CD4-positive, CD25-positive, alpha-beta regulatory T cell (primary cell): Measurements from ENCODE around the gene DNAJC6. TPM values are rescaled to one million over a fixed set of nuclear protein-coding genes. Genes with fewer than 3 reads are reported as not detected.

Source experiments
- ATAC-seq, 2 donors: fragments of 150-1000 bp; cut with Tn5 transposase; one replicate each; pipeline ENCODE4 v1.10.0; 2021; ENCODE audit warnings: low read depth in 2 of 2, moderate number of reproducible peaks in 2 of 2, moderate library complexity in 1 of 2
- DNase-seq, 3 donors: peaks; one replicate each; pipeline versions ENCODE4 v3.0.0 to v3.0.0-alpha.2; 2012 to 2022; ENCODE audit warnings: mixed read lengths in 1 of 3
- H3K27ac ChIP-seq: one replicate; pipeline ENCODE4 v1.7.0; 2013; ENCODE audit warnings: mild to moderate bottlenecking, low read length; ENCODE audit not compliant: insufficient read depth, poor library complexity, severe bottlenecking
- H3K27me3 ChIP-seq: one replicate; pipeline ENCODE4 v1.7.0; 2013; ENCODE audit warnings: low read length; ENCODE audit not compliant: control insufficient read depth, insufficient read depth
- H3K36me3 ChIP-seq: one replicate; pipeline ENCODE4 v1.7.0; 2013; ENCODE audit warnings: mild to moderate bottlenecking, low read length, moderate library complexity; ENCODE audit not compliant: control insufficient read depth, insufficient read depth
- H3K4me1 ChIP-seq: 2 replicates; pipeline ENCODE4 v1.7.0; 2013; ENCODE audit warnings: mild to moderate bottlenecking, low read length; ENCODE audit not compliant: insufficient read depth, control insufficient read depth, poor library complexity, severe bottlenecking
- H3K4me3 ChIP-seq: one replicate; pipeline ENCODE4 v1.7.0; 2013; ENCODE audit warnings: low read depth, mild to moderate bottlenecking, low read length, moderate library complexity
- H3K9me3 ChIP-seq, 2 experiments: 1 replicate in 1 of 2; 2 replicates in 1 of 2; pipeline ENCODE4 v1.7.0; 2013; ENCODE audit warnings: low read length in 2 of 2, mild to moderate bottlenecking in 1 of 2, moderate library complexity in 1 of 2; ENCODE audit not compliant: control insufficient read depth in 2 of 2
- H3K27ac Mint-ChIP-seq, 3 donors: one replicate each; pipeline ENCODE4 v1.8.0; 2020 to 2022; ENCODE audit warnings: mild to moderate bottlenecking in 3 of 3, mixed read lengths in 3 of 3, moderate library complexity in 2 of 3
- H3K27me3 Mint-ChIP-seq: one replicate; pipeline ENCODE4 v1.8.0; 2022; ENCODE audit warnings: mild to moderate bottlenecking, mixed read lengths
- H3K36me3 Mint-ChIP-seq: one replicate; pipeline ENCODE4 v1.8.0; 2020; ENCODE audit warnings: mixed read lengths
- H3K4me1 Mint-ChIP-seq, 4 donors: one replicate each; pipeline ENCODE4 v1.8.0; 2020 to 2022; ENCODE audit warnings: mixed read lengths in 4 of 4, mild to moderate bottlenecking in 1 of 4
- H3K4me3 Mint-ChIP-seq, 4 donors: one replicate each; pipeline ENCODE4 v1.8.0; 2020 to 2022; ENCODE audit warnings: mild to moderate bottlenecking in 4 of 4, mixed read lengths in 4 of 4, moderate library complexity in 3 of 4
- H3K9me3 Mint-ChIP-seq, 7 donors: one replicate each; pipeline ENCODE4 v1.8.0; 2020 to 2022; ENCODE audit warnings: mixed read lengths in 7 of 7, mild to moderate bottlenecking in 3 of 7, moderate library complexity in 2 of 7
- polyA plus RNA-seq, 4 donors: library from polyadenylated mRNA; unstranded; fragments of 300-500 nt; fragmentation: Illumina TruSeq; gene quantifications; one replicate each; pipeline ENCODE4 v1.2.3, GENCODE V29; 2021
- total RNA-seq: library from RNA; stranded (reverse); gene quantifications from one replicate; pipeline ENCODE4 v1.2.3, GENCODE V29; 2022

DNAJC6 gene
- total and polyA plus RNA-seq, 5 donors from 2014 or later = 0.07 to 1.9 (median 0.82) TPM; not detected in 1

GRCh38 chr1:65412984-65413375 is 103.6 kb downstream of the DNAJC6 start:
- Mint-ChIP-seq H3K36me3 (no peaks in the 10 kb centered on the region), H3K27me3 (peaks cover 18% of the 10 kb centered on the region), H3K4me1 (no peaks in the 10 kb centered on the region), H3K4me3 (no peak overlapping the region), H3K9me3 (peaks cover 0 to 3% (median 0%) of the 10 kb centered on the region in 7 donors), H3K27ac (no peak overlapping the region)
- H3K36me3 ChIP-seq = no peaks in the 10 kb centered on the region
- no peak overlapping the region for H3K27ac ChIP-seq
- no peaks in the 10 kb centered on the region for H3K9me3 ChIP-seq
- no peak overlapping the region for H3K4me3 ChIP-seq
- ATAC-seq (no peak), DNase-seq (no peak)
- H3K27me3 ChIP-seq = peaks cover 13% of the 10 kb centered on the region
- no peaks in the 10 kb centered on the region for H3K4me1 ChIP-seq

GRCh38 chr1:65414538-65414937 is 105.2 kb downstream of the DNAJC6 start:
- DNase-seq (no peak), ATAC-seq (no peak)
- H3K4me1 Mint-ChIP-seq = peaks cover 1 to 10% (median 8%) of the 10 kb centered on the region in 4 donors
- no peaks in the 10 kb centered on the region for H3K36me3 ChIP-seq
- peaks cover 18% of the 10 kb centered on the region for H3K27me3 Mint-ChIP-seq
- H3K27me3 ChIP-seq = peaks cover 9% of the 10 kb centered on the region
- H3K27ac Mint-ChIP-seq = no peak overlapping the region
- H3K36me3 Mint-ChIP-seq = no peaks in the 10 kb centered on the region
- no peak overlapping the region for H3K4me3 ChIP-seq
- H3K4me1 ChIP-seq = peaks cover 2% of the 10 kb centered on the region
- no peak overlapping the region for H3K4me3 Mint-ChIP-seq
- H3K9me3 Mint-ChIP-seq = peaks cover 0 to 3% (median 0%) of the 10 kb centered on the region in 7 donors
- H3K9me3 ChIP-seq = no peaks in the 10 kb centered on the region
- H3K27ac ChIP-seq = no peak overlapping the region

- H3K4me3 Mint-ChIP-seq = no peak overlapping the region
- no peaks in the 10 kb centered on the region for H3K36me3 ChIP-seq
- no peak overlapping the region for H3K4me3 ChIP-seq
- peaks cover 11% of the 10 kb centered on the region for H3K4me1 ChIP-seq
- H3K27ac Mint-ChIP-seq = no peak overlapping the region
- ATAC-seq (no peak), DNase-seq (no peak)
- H3K9me3 Mint-ChIP-seq = peaks cover 0 to 3% (median 0%) of the 10 kb centered on the region in 7 donors
- peaks cover 5% of the 10 kb centered on the region for H3K27me3 ChIP-seq
- no peak overlapping the region for H3K27ac ChIP-seq
- peaks cover 7% of the 10 kb centered on the region for H3K27me3 Mint-ChIP-seq
- H3K4me1 Mint-ChIP-seq = peaks cover 4 to 18% (median 11%) of the 10 kb centered on the region in 4 donors
- H3K9me3 ChIP-seq = no peaks in the 10 kb centered on the region
- H3K36me3 Mint-ChIP-seq = no peaks in the 10 kb centered on the region
These were observed 107.4 kb downstream of the DNAJC6 start for GRCh38 chr1:65416767-65417166.

- no peak overlapping the region for H3K27ac Mint-ChIP-seq
- no peak overlapping the region for H3K4me3 ChIP-seq
- no peaks in the 10 kb centered on the region for H3K36me3 Mint-ChIP-seq
- no peaks in the 10 kb centered on the region for H3K27me3 Mint-ChIP-seq
- H3K4me1 Mint-ChIP-seq = peaks cover 4 to 18% (median 11%) of the 10 kb centered on the region in 4 donors
- peak overlapping the region in 1 of 4 donors; percentile 27 for H3K4me3 Mint-ChIP-seq
- no peaks in the 10 kb centered on the region for H3K9me3 Mint-ChIP-seq
- peaks cover 20% of the 10 kb centered on the region for H3K4me1 ChIP-seq
- peaks cover 3% of the 10 kb centered on the region for H3K27me3 ChIP-seq
- no peaks in the 10 kb centered on the region for H3K36me3 ChIP-seq
- no peak for DNase-seq
- no peak overlapping the region for H3K27ac ChIP-seq
- ATAC-seq = no peak
- no peaks in the 10 kb centered on the region for H3K9me3 ChIP-seq
These were observed 108.4 kb downstream of the DNAJC6 start for GRCh38 chr1:65417729-65418128.

- no peaks in the 10 kb centered on the region for H3K9me3 Mint-ChIP-seq
These were observed 109.3 kb downstream of the DNAJC6 start for GRCh38 chr1:65418522-65419185.

GRCh38 chr1:65419681-65420589 is 110.6 kb downstream of the DNAJC6 start:
- ATAC-seq = peak; percentile 91 to 92
- Mint-ChIP-seq H3K27ac (peak overlapping the region; percentile 93 to 98 (median 96)), H3K4me1 (peaks cover 15 to 24% (median 16%) of the 10 kb centered on the region in 4 donors), H3K36me3 (no peaks in the 10 kb centered on the region), H3K9me3 (no peaks in the 10 kb centered on the region), H3K4me3 (no peak overlapping the region), H3K27me3 (no peaks in the 10 kb centered on the region)
- peak; percentile 98 for DNase-seq
- no peaks in the 10 kb centered on the region for H3K9me3 ChIP-seq
- H3K4me3 ChIP-seq = peak overlapping the region; percentile 86
- H3K4me1 ChIP-seq = peaks cover 20% of the 10 kb centered on the region
- H3K27ac ChIP-seq = peak overlapping the region; percentile 80
- no peaks in the 10 kb centered on the region for H3K36me3 ChIP-seq
- H3K27me3 ChIP-seq = peaks cover 3% of the 10 kb centered on the region

More at GRCh38 chr1:65418522-65419185, 109.3 kb downstream of the DNAJC6 start:
- Histone ChIP-seq H3K9me3 (no peaks in the 10 kb centered on the region), H3K27ac (peak overlapping the region; percentile 80), H3K27me3 (peaks cover 3% of the 10 kb centered on the region), H3K36me3 (no peaks in the 10 kb centered on the region), H3K4me3 (peak overlapping the region; percentile 86), H3K4me1 (peaks cover 20% of the 10 kb centered on the region)
- Mint-ChIP-seq H3K27ac (peak overlapping the region in 2 of 3 donors; percentile 21 to 93), H3K4me3 (no peak overlapping the region), H3K36me3 (no peaks in the 10 kb centered on the region), H3K4me1 (peaks cover 5 to 18% (median 12%) of the 10 kb centered on the region in 4 donors), H3K27me3 (no peaks in the 10 kb centered on the region)
- ATAC-seq (no peak), DNase-seq (no peak)

GRCh38 chr1:65420590-65421350 is 111.4 kb downstream of the DNAJC6 start, which contains the start of the genes LEPR and LEPROT:
Gene LEPR (plus strand): TSS chr1:65420668. CDS start chr1:65565566, 144,898 bp downstream.
Gene LEPROT (plus strand): TSS chr1:65420668. CDS start chr1:65420725, 57 bp downstream.
- Histone ChIP-seq H3K9me3 (no peaks in the 10 kb centered on the region), H3K4me1 (peaks cover 20% of the 10 kb centered on the region), H3K4me3 (peak within 1 kb of the TSS; percentile 86), H3K27me3 (peaks cover 3% of the 10 kb centered on the region), H3K27ac (peak within 1 kb of the TSS; percentile 80), H3K36me3 (peaks cover 5% of the 10 kb centered on the region)
- Mint-ChIP-seq H3K4me3 (no peak within 1 kb of the TSS), H3K36me3 (peaks cover 6% of the 10 kb centered on the region), H3K27me3 (no peaks in the 10 kb centered on the region), H3K4me1 (peaks cover 15 to 24% (median 17%) of the 10 kb centered on the region in 4 donors), H3K9me3 (no peaks in the 10 kb centered on the region), H3K27ac (peak within 1 kb of the TSS; percentile 93 to 98 (median 96))
- DNase-seq (peak in 1 of 3 donors; percentile 18), ATAC-seq (no peak)
